Breast epithelium (tissue), 4 donors: ENCODE results near the gene ZNF865. TPM values are rescaled to one million over a fixed set of nuclear protein-coding genes. Genes with fewer than 3 reads are reported as not detected.

ENCODE experiments used
- DNase-seq, 2 donors: peaks; one replicate each; pipeline ENCODE4 v3.0.0-alpha.2; 2019; ENCODE audit warnings: low spot score in 2 of 2
- H3K27ac ChIP-seq, 2 donors: fragments of 200-600 bp; sonication (generic) in 1 of 2; one replicate each; pipeline ENCODE4 v1.5.1; 2016 to 2019; ENCODE audit warnings: mild to moderate bottlenecking in 1 of 2
- H3K27me3 ChIP-seq, 2 donors: fragments of 200-600 bp; sonication (generic) in 1 of 2; one replicate each; pipeline versions ENCODE4 v1.5.1 to v1.6.0; 2017 to 2019; ENCODE audit warnings: control low read depth in 1 of 2, mild to moderate bottlenecking in 1 of 2
- H3K36me3 ChIP-seq: fragments of 200-600 bp; one replicate; pipeline ENCODE4 v1.5.1; 2019
- H3K4me1 ChIP-seq, 2 donors: fragments of 200-600 bp; sonication (generic); one replicate each; pipeline ENCODE4 v1.5.1; 2016 to 2019; ENCODE audit warnings: control low read depth in 1 of 2
- H3K4me3 ChIP-seq, 3 donors: fragments of 200-600 bp; sonication (generic); 1 replicate in 2 of 3; 2 replicates in 1 of 3; pipeline ENCODE4 v1.5.1; 2016 to 2019; ENCODE audit warnings: mild to moderate bottlenecking in 3 of 3, moderate library complexity in 2 of 3
- H3K9me3 ChIP-seq, 2 donors: fragments of 200-600 bp; sonication (generic) in 1 of 2; one replicate each; pipeline ENCODE4 v1.5.1; 2016 to 2019; ENCODE audit warnings: control low read depth in 1 of 2
- CTCF ChIP-seq, 3 donors: fragments of 450-650 bp; IDR thresholded peaks; one replicate each; pipeline ENCODE4 v1.5.1; 2016 to 2017; ENCODE audit warnings: antibody characterized with exemption in 3 of 3, mild to moderate bottlenecking in 3 of 3, moderate library complexity in 3 of 3
- POLR2A ChIP-seq: fragments of 450-650 bp; IDR thresholded peaks from one replicate; pipeline ENCODE4 v1.6.1; 2016; ENCODE audit warnings: antibody characterized with exemption, mild to moderate bottlenecking, moderate library complexity
- POLR2AphosphoS5 ChIP-seq, 3 donors: sonication (generic); formaldehyde crosslinking; IDR thresholded peaks; one replicate each; pipeline ENCODE4 v1.6.1; 2017; ENCODE audit warnings: antibody characterized with exemption in 3 of 3
- intact Hi-C: fragments of 100-400 bp; cut with DNase I; formaldehyde crosslinking; loops from one replicate; pipeline ENCODE4 v1.15.1; 2023; ENCODE audit warnings: low total_unique reads
- total RNA-seq, 3 donors: library from RNA; depleted of rRNA; stranded (reverse); fragments of >200 nt; gene quantifications; one replicate each; pipeline ENCODE4 v1.1.0, GENCODE V29; 2016

Gene ZNF865
- total RNA-seq, 3 donors from 2014 or later, result 3.2 to 5.0 (median 3.9) TPM

- no peaks in the 10 kb centered on the region for H3K36me3 ChIP-seq
- peaks cover 0 to 4% of the 10 kb centered on the region in 2 donors for H3K4me1 ChIP-seq
- H3K4me3 ChIP-seq, result no peak overlapping the region
- no peaks in the 10 kb centered on the region for H3K27me3 ChIP-seq
- TF ChIP-seq POLR2A (no peak), CTCF (IDR thresholded peaks at IDR 0.05) (no peak), POLR2AphosphoS5 (IDR thresholded peaks at IDR 0.05) (no peak)
- intact Hi-C loops, result no loop called here
- no peak for DNase-seq
- H3K27ac ChIP-seq, result no peak overlapping the region
- H3K9me3 ChIP-seq, result no peaks in the 10 kb centered on the region
Measured at GRCh38 chr19:55650602-55651230, 45.3 kb downstream of the ZNF865 start.

GRCh38 chr19:55651236-55651635, 45.8 kb downstream of the ZNF865 start:
- Histone ChIP-seq H3K36me3 (no peaks in the 10 kb centered on the region), H3K9me3 (no peaks in the 10 kb centered on the region), H3K27me3 (no peaks in the 10 kb centered on the region), H3K4me1 (peaks cover 4 to 5% of the 10 kb centered on the region in 2 donors), H3K27ac (no peak overlapping the region), H3K4me3 (no peak overlapping the region)
- no peak for TF ChIP-seq POLR2A
- TF ChIP-seq POLR2AphosphoS5 (IDR thresholded peaks at IDR 0.05), result no peak
- TF ChIP-seq CTCF (IDR thresholded peaks at IDR 0.05), result no peak
- intact Hi-C loops, result no loop called here
- DNase-seq, result no peak

GRCh38 chr19:55652311-55653128, 47.1 kb downstream of the ZNF865 start:
- DNase-seq, result no peak
- Histone ChIP-seq H3K4me3 (no peak overlapping the region), H3K4me1 (peaks cover 16 to 18% of the 10 kb centered on the region in 2 donors), H3K9me3 (no peaks in the 10 kb centered on the region), H3K36me3 (no peaks in the 10 kb centered on the region), H3K27ac (peak overlapping the region; percentile 100), H3K27me3 (no peaks in the 10 kb centered on the region)
- intact Hi-C loops, result no loop called here
- no peak for TF ChIP-seq POLR2A
- TF ChIP-seq POLR2AphosphoS5 (IDR thresholded peaks at IDR 0.05), result no peak
- no peak for TF ChIP-seq CTCF (IDR thresholded peaks at IDR 0.05)

DNA sequence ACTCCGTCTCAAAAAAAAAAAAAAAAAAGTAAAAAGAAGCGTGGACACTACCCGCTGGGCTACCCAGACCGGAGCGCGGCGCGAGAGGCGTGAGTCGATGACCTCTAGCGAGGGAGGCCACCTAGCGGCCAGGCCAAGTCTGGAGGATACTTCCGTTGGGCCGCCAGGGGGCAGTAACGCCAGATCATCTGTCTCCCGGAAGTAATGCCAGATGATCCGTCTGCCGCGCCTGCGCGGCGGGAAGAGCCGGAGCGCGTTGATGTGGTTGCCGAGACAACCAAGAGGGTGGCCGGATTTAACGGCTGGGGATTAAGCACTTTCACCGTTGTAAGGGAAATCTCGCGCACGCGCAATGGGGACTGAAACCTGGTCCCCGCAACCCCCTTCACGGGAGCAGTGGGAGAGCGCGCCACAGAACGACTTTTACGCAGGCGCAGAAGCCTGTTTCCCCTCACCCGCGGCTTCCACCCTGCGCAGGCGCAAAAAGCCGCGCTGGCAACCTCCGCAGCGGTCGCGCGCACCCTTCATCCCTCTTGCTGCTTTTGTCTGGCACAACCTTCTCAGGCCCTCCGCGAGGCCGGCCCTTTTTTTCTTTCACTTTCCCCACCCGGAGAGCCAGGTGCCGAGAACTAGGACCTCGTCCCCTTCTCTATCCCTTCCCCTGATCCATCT, 48.3 kb downstream of the ZNF865 start:
- intact Hi-C loops, result no loop called here
- H3K4me1 ChIP-seq, result peaks cover 18 to 30% of the 10 kb centered on the region in 2 donors

More for the DNA sequence above, 48.3 kb downstream of the ZNF865 start:
- H3K4me3 ChIP-seq, result peak overlapping the region; percentile 82 to 96 (median 91)
- no peaks in the 10 kb centered on the region for H3K36me3 ChIP-seq
- H3K27ac ChIP-seq, result peak overlapping the region; percentile 100
- H3K27me3 ChIP-seq, result no peaks in the 10 kb centered on the region
- peak; percentile 96 for TF ChIP-seq POLR2A
- peak; percentile 50 to 93 (median 86) for TF ChIP-seq POLR2AphosphoS5 (IDR thresholded peaks at IDR 0.05)
- TF ChIP-seq CTCF (IDR thresholded peaks at IDR 0.05), result peak; percentile 99 to 100 (median 100)
- peak; percentile 96 to 98 for DNase-seq
- no peaks in the 10 kb centered on the region for H3K9me3 ChIP-seq
